HEK293 (cell line): ENCODE measurements around the gene PLPP7.

ENCODE experiments used
- CTCF ChIP-seq: fragments of 450-650 bp; formaldehyde crosslinking; IDR thresholded peaks from 2 replicates; pipeline ENCODE4 v1.5.1; 2016; ENCODE audit warnings: missing biosample characterization, missing genetic modification characterization
- FEZF1 ChIP-seq: fragments of 450-650 bp; formaldehyde crosslinking; IDR thresholded peaks from 2 replicates; pipeline ENCODE4 v1.5.1; 2016; ENCODE audit warnings: missing biosample characterization, missing genetic modification characterization
- GFI1B ChIP-seq: fragments of 450-650 bp; formaldehyde crosslinking; IDR thresholded peaks from 2 replicates; pipeline ENCODE4 v1.5.1; 2016; ENCODE audit warnings: missing biosample characterization, missing genetic modification characterization
- SCRT2 ChIP-seq: fragments of 450-650 bp; formaldehyde crosslinking; IDR thresholded peaks from 2 replicates; pipeline ENCODE4 v1.5.1; 2016; ENCODE audit warnings: missing biosample characterization, missing genetic modification characterization
- ZBTB49 ChIP-seq: fragments of 450-650 bp; formaldehyde crosslinking; IDR thresholded peaks from 2 replicates; pipeline ENCODE4 v1.5.1; 2016; ENCODE audit warnings: missing biosample characterization, missing genetic modification characterization, low read depth
- TF ChIP-seq, protein P1 (sequence below): fragments of 450-650 bp; formaldehyde crosslinking; IDR thresholded peaks from 2 replicates; pipeline ENCODE4 v1.5.1; 2016; ENCODE audit warnings: missing biosample characterization, missing genetic modification characterization

DNA sequence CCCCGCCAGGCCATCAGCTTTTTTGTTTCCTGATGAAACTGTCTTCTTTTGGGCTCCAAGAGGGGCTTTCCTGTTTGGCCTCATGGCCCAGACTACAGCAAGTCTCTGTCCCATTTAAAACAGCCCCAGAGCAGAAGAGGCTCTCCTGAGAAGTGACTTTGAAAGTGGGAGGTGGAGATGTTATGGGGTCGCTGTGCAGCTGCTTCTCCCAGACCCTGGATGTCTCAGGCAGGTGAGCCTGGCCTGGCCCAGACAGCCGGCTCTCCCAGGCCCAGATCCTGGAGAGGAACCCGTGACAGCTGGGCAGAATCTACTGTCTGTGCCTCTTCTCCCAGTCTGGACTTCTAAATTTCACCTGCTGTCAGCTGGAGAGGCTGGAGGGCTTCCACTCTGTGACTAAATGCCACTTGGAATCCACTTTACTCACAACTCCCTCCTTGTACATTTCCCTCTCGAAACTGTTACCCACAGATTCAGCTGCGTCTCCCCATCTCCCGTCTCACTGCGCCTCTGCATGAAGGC is 33.8 kb upstream of the PLPP7 start:
- TF ChIP-seq FEZF1 (tag by site-specific recombination) = no peak
- TF ChIP-seq CTCF (tag by site-specific recombination) = no peak
- TF ChIP-seq, protein P1, sequence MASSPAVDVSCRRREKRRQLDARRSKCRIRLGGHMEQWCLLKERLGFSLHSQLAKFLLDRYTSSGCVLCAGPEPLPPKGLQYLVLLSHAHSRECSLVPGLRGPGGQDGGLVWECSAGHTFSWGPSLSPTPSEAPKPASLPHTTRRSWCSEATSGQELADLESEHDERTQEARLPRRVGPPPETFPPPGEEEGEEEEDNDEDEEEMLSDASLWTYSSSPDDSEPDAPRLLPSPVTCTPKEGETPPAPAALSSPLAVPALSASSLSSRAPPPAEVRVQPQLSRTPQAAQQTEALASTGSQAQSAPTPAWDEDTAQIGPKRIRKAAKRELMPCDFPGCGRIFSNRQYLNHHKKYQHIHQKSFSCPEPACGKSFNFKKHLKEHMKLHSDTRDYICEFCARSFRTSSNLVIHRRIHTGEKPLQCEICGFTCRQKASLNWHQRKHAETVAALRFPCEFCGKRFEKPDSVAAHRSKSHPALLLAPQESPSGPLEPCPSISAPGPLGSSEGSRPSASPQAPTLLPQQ (tag by site-specific recombination) = no peak
- no peak for TF ChIP-seq ZBTB49
- no peak for TF ChIP-seq GFI1B (tag by site-specific recombination)
- no peak for TF ChIP-seq SCRT2
